Mesothelial cell of epicardium (in vitro differentiated cells): Measurements from ENCODE around the gene BCR. TPM values are rescaled to one million over a fixed set of nuclear protein-coding genes. Genes with fewer than 3 reads are reported as not detected.

Source experiments
- DNase-seq, 2 experiments: peaks; one replicate each; pipeline ENCODE4 v3.0.0; 2021; ENCODE audit warnings: low spot score in 2 of 2; ENCODE audit not compliant: unreplicated experiment in 2 of 2
- H3K27ac Mint-ChIP-seq: 2 replicates; pipeline ENCODE4 v1.8.0; 2021; ENCODE audit warnings: mixed read lengths
- H3K27me3 Mint-ChIP-seq: 2 replicates; pipeline ENCODE4 v1.8.0; 2021; ENCODE audit warnings: low read depth, mixed read lengths
- H3K36me3 Mint-ChIP-seq: 2 replicates; pipeline ENCODE4 v1.8.0; 2021; ENCODE audit warnings: mixed read lengths
- H3K4me1 Mint-ChIP-seq: 2 replicates; pipeline ENCODE4 v1.8.0; 2021; ENCODE audit warnings: mixed read lengths
- H3K4me3 Mint-ChIP-seq: 2 replicates; pipeline ENCODE4 v1.8.0; 2021; ENCODE audit warnings: mild to moderate bottlenecking, moderate library complexity, mixed read lengths
- H3K9me3 Mint-ChIP-seq: 2 replicates; pipeline ENCODE4 v1.8.0; 2021; ENCODE audit warnings: mixed read lengths
- CTCF ChIP-seq: fragments of 200-600 bp; sonication (generic); IDR thresholded peaks from one replicate; pipeline ENCODE4 v1.5.0; 2021; ENCODE audit warnings: antibody characterized with exemption; ENCODE audit not compliant: unreplicated experiment
- total RNA-seq: library from RNA; stranded (reverse); gene quantifications from 3 replicates; pipeline ENCODE4 v1.2.1, GENCODE V29; 2021

The BCR gene
- total RNA-seq, 1 donor from 2014 or later = 72.4 TPM

- Mint-ChIP-seq H3K9me3 (no peaks in the 10 kb centered on the region), H3K36me3 (peaks cover 19% of the 10 kb centered on the region), H3K27me3 (no peaks in the 10 kb centered on the region), H3K4me1 (peaks cover 9% of the 10 kb centered on the region), H3K27ac (no peak overlapping the region), H3K4me3 (no peak overlapping the region)
- TF ChIP-seq CTCF = no peak
- no peak for DNase-seq
These were observed 10.2 kb downstream of the BCR start for GRCh38 chr22:23190526-23190925.

GRCh38 chr22:23192133-23192532 lies 11.8 kb downstream of the BCR start:
- no peak overlapping the region for H3K4me3 Mint-ChIP-seq
- no peak for TF ChIP-seq CTCF
- no peaks in the 10 kb centered on the region for H3K27me3 Mint-ChIP-seq
- H3K27ac Mint-ChIP-seq = peak overlapping the region; percentile 66
- H3K36me3 Mint-ChIP-seq = peaks cover 12% of the 10 kb centered on the region
- no peaks in the 10 kb centered on the region for H3K9me3 Mint-ChIP-seq
- DNase-seq = no peak
- peaks cover 7% of the 10 kb centered on the region for H3K4me1 Mint-ChIP-seq

GRCh38 chr22:23192558-23192957 lies 12.2 kb downstream of the BCR start:
- Mint-ChIP-seq H3K36me3 (peaks cover 10% of the 10 kb centered on the region), H3K27me3 (no peaks in the 10 kb centered on the region), H3K4me3 (no peak overlapping the region), H3K4me1 (peaks cover 7% of the 10 kb centered on the region), H3K9me3 (no peaks in the 10 kb centered on the region), H3K27ac (no peak overlapping the region)
- no peak for DNase-seq
- no peak for TF ChIP-seq CTCF

- TF ChIP-seq CTCF = no peak
- DNase-seq = no peak
- no peaks in the 10 kb centered on the region for H3K27me3 Mint-ChIP-seq
- H3K27ac Mint-ChIP-seq = peak overlapping the region; percentile 47
- H3K9me3 Mint-ChIP-seq = no peaks in the 10 kb centered on the region
- no peaks in the 10 kb centered on the region for H3K4me1 Mint-ChIP-seq
- peaks cover 5% of the 10 kb centered on the region for H3K36me3 Mint-ChIP-seq
- H3K4me3 Mint-ChIP-seq = no peak overlapping the region
These were observed 13.0 kb downstream of the BCR start for GRCh38 chr22:23193196-23193827.

- no peak for TF ChIP-seq CTCF
These were observed 13.6 kb downstream of the BCR start for GRCh38 chr22:23193882-23194281.

GRCh38 chr22:23196165-23196564 lies 15.9 kb downstream of the BCR start:
- peaks cover 6% of the 10 kb centered on the region for H3K4me1 Mint-ChIP-seq
- no peak overlapping the region for H3K4me3 Mint-ChIP-seq
- H3K36me3 Mint-ChIP-seq = peaks cover 8% of the 10 kb centered on the region
- DNase-seq = no peak
- no peak for TF ChIP-seq CTCF
- no peaks in the 10 kb centered on the region for H3K27me3 Mint-ChIP-seq
- no peak overlapping the region for H3K27ac Mint-ChIP-seq
- no peaks in the 10 kb centered on the region for H3K9me3 Mint-ChIP-seq

More at GRCh38 chr22:23193882-23194281, 13.6 kb downstream of the BCR start:
- DNase-seq = no peak
- H3K27me3 Mint-ChIP-seq = no peaks in the 10 kb centered on the region
- H3K27ac Mint-ChIP-seq = peak overlapping the region; percentile 39
- no peak overlapping the region for H3K4me3 Mint-ChIP-seq
- peaks cover 5% of the 10 kb centered on the region for H3K36me3 Mint-ChIP-seq
- no peaks in the 10 kb centered on the region for H3K4me1 Mint-ChIP-seq
- no peaks in the 10 kb centered on the region for H3K9me3 Mint-ChIP-seq
